BLaER1 (cell line): ENCODE measurements around the gene CELF3.
"Not testable (repeated sequence)": the region's sequence is repeated elsewhere in the genome, so short reads cannot be mapped to it uniquely, and the experiment has no call there.

ENCODE experiments used
- H3K27ac ChIP-seq: shearing (Covaris generic); formaldehyde crosslinking; 2 replicates; pipeline ENCODE4 v1.8.1; 2022
- H3K27me3 ChIP-seq: shearing (Covaris generic); formaldehyde crosslinking; 2 replicates; pipeline ENCODE4 v1.8.1; 2022
- H3K36me3 ChIP-seq: shearing (Covaris generic); formaldehyde crosslinking; 2 replicates; pipeline ENCODE4 v1.8.1; 2022
- H3K4me1 ChIP-seq: shearing (Covaris generic); formaldehyde crosslinking; 2 replicates; pipeline ENCODE4 v1.8.1; 2022
- H3K4me2 ChIP-seq: shearing (Covaris generic); formaldehyde crosslinking; 2 replicates; pipeline ENCODE4 v1.8.1; 2022
- H3K4me3 ChIP-seq: shearing (Covaris generic); formaldehyde crosslinking; 2 replicates; pipeline ENCODE4 v1.8.1; 2022
- H3K9ac ChIP-seq: shearing (Covaris generic); formaldehyde crosslinking; 2 replicates; pipeline ENCODE4 v1.8.1; 2022
- H3K9me3 ChIP-seq: shearing (Covaris generic); formaldehyde crosslinking; 2 replicates; pipeline ENCODE4 v1.8.1; 2022
- H4K20me1 ChIP-seq: shearing (Covaris generic); formaldehyde crosslinking; 2 replicates; pipeline ENCODE4 v1.8.1; 2022
- Cebpa-rat ChIP-seq: shearing (Covaris generic); IDR thresholded peaks from 2 replicates; pipeline ENCODE4 v1.8.1; 2022

The CELF3 gene

GRCh38 chr1:151680391-151680790 is 36.2 kb downstream of the CELF3 start:
- Histone ChIP-seq H3K9me3 (no peaks in the 10 kb centered on the region), H3K4me2 (no peak overlapping the region), H3K9ac (no peak overlapping the region), H3K4me3 (no peak overlapping the region), H3K27me3 (no peaks in the 10 kb centered on the region), H3K36me3 (peaks cover 47% of the 10 kb centered on the region), H3K27ac (no peak overlapping the region), H3K4me1 (no peaks in the 10 kb centered on the region), H4K20me1 (no peaks in the 10 kb centered on the region)
- no peak for TF ChIP-seq Cebpa-rat

- Histone ChIP-seq H3K4me1 (no peaks in the 10 kb centered on the region), H4K20me1 (peaks cover 5% of the 10 kb centered on the region; the same call in 1 of the 2 replicates), H3K4me3 (no peak overlapping the region), H3K27me3 (no peaks in the 10 kb centered on the region), H3K4me2 (no peak overlapping the region), H3K9me3 (peaks cover 14% of the 10 kb centered on the region), H3K36me3 (peaks cover 45% of the 10 kb centered on the region), H3K9ac (no peak overlapping the region), H3K27ac (no peak overlapping the region)
- TF ChIP-seq Cebpa-rat = no peak
Observed at GRCh38 chr1:151673407-151673806, 43.2 kb downstream of the CELF3 start.

GRCh38 chr1:151670036-151670675 is 46.4 kb downstream of the CELF3 start:
- H3K9me3 ChIP-seq = peaks cover 14% of the 10 kb centered on the region
- not testable (repeated sequence) for H3K4me1 ChIP-seq, H3K27ac ChIP-seq, H3K27me3 ChIP-seq, H4K20me1 ChIP-seq, H3K4me3 ChIP-seq, H3K4me2 ChIP-seq, H3K9ac ChIP-seq
- H3K36me3 ChIP-seq = peaks cover 64% of the 10 kb centered on the region

GRCh38 chr1:151668090-151668489 is 48.5 kb downstream of the CELF3 start:
- H3K9ac ChIP-seq = no peak overlapping the region
- H3K4me3 ChIP-seq = no peak overlapping the region
- peaks cover 5% of the 10 kb centered on the region; the same call in 1 of the 2 replicates for H3K4me1 ChIP-seq
- H3K4me2 ChIP-seq = no peak overlapping the region
- TF ChIP-seq Cebpa-rat = no peak
- peaks cover 62% of the 10 kb centered on the region for H3K36me3 ChIP-seq
- H3K9me3 ChIP-seq = peaks cover 14% of the 10 kb centered on the region
- no peak overlapping the region for H3K27ac ChIP-seq
- H3K27me3 ChIP-seq = no peaks in the 10 kb centered on the region
- H4K20me1 ChIP-seq = peaks cover 5% of the 10 kb centered on the region; the same call in 1 of the 2 replicates

GRCh38 chr1:151661751-151662150 is 54.9 kb downstream of the CELF3 start:
- no peak overlapping the region; the same call in 1 of the 2 replicates for H3K27ac ChIP-seq
- H3K4me3 ChIP-seq = no peak overlapping the region
- peak overlapping the region; percentile 32 for H3K4me2 ChIP-seq
- H4K20me1 ChIP-seq = no peaks in the 10 kb centered on the region
- no peak for TF ChIP-seq Cebpa-rat
- H3K9me3 ChIP-seq = no peaks in the 10 kb centered on the region
- H3K4me1 ChIP-seq = peaks cover 10% of the 10 kb centered on the region
- H3K27me3 ChIP-seq = no peaks in the 10 kb centered on the region
- peaks cover 71% of the 10 kb centered on the region for H3K36me3 ChIP-seq
- peak overlapping the region; percentile 38; the same call in 1 of the 2 replicates for H3K9ac ChIP-seq

GRCh38 chr1:151655371-151655770 is 61.2 kb downstream of the CELF3 start:
- Histone ChIP-seq H3K9me3 (peaks cover 10% of the 10 kb centered on the region; the same call in 1 of the 2 replicates), H3K4me3 (no peak overlapping the region), H3K4me1 (peaks cover 26% of the 10 kb centered on the region), H4K20me1 (peaks cover 15% of the 10 kb centered on the region), H3K9ac (no peak overlapping the region), H3K4me2 (peak overlapping the region; percentile 76; the same call in 1 of the 2 replicates), H3K27me3 (no peaks in the 10 kb centered on the region), H3K36me3 (peaks cover 54% of the 10 kb centered on the region), H3K27ac (no peak overlapping the region)
- no peak for TF ChIP-seq Cebpa-rat

- Histone ChIP-seq H3K4me3 (no peak overlapping the region), H3K4me2 (peak overlapping the region; percentile 76), H3K4me1 (peaks cover 26% of the 10 kb centered on the region), H3K27me3 (no peaks in the 10 kb centered on the region), H3K36me3 (peaks cover 54% of the 10 kb centered on the region), H3K9ac (no peak overlapping the region), H3K9me3 (peaks cover 17% of the 10 kb centered on the region; the same call in 1 of the 2 replicates), H3K27ac (peak overlapping the region; percentile 62; the same call in 1 of the 2 replicates), H4K20me1 (peaks cover 15% of the 10 kb centered on the region)
- peak; percentile 40; the same call in 1 of the 2 replicates for TF ChIP-seq Cebpa-rat
Observed at GRCh38 chr1:151653397-151653796, 63.2 kb downstream of the CELF3 start.
